PC-3 (cell line): Measurements from ENCODE around the gene NBEAL1. TPM values are rescaled to one million over a fixed set of nuclear protein-coding genes. Genes with fewer than 3 reads are reported as not detected.

Experiments
- ATAC-seq: fragments of 200-7000 bp; cut with Tn5 transposase; 2 replicates; pipeline ENCODE4 v1.9.1; 2020; ENCODE audit warnings: mild to moderate bottlenecking, moderate library complexity
- BruUV-seq: library from RNA; stranded (reverse); fragments of 400-500 nt; replicated peaks from 2 replicates; lab custom pipeline; 2021; lab: Mats Ljungman, UMichigan
- CTCF ChIA-PET: fragments of 300-600 bp; sonication (Branson Sonifier 250); formaldehyde crosslinking; loops from one replicate; lab custom pipeline; 2022; ENCODE audit warnings: antibody characterized with exemption; lab: Charles Lee
- POLR2A ChIA-PET: fragments of 300-600 bp; sonication (Branson Sonifier 250); formaldehyde crosslinking; loops from one replicate; lab custom pipeline; 2022; ENCODE audit warnings: antibody characterized with exemption; ENCODE audit not compliant: unreplicated experiment; lab: Charles Lee
- DNase-seq: peaks from one replicate; pipeline ENCODE4 v3.0.0-alpha.2; 2015
- H2AFZ ChIP-seq: fragments of 300-600 bp; sonication (generic); 2 replicates; pipeline ENCODE4 v1.6.0; 2016; ENCODE audit warnings: antibody characterized with exemption, low read length
- H3F3A ChIP-seq: fragments of 300-600 bp; sonication (generic); one replicate; pipeline ENCODE4 v1.6.0; 2017; ENCODE audit warnings: antibody characterized with exemption, low read length, control low read depth, mild to moderate bottlenecking; ENCODE audit not compliant: unreplicated experiment
- H3K27ac ChIP-seq: fragments of 300-600 bp; sonication (generic); 2 replicates; pipeline ENCODE4 v1.5.1; 2016; ENCODE audit warnings: mild to moderate bottlenecking, low read length
- H3K27me3 ChIP-seq: fragments of 300-600 bp; sonication (generic); 2 replicates; pipeline ENCODE4 v1.6.1; 2016; ENCODE audit warnings: low read length, mixed read lengths
- H3K36me3 ChIP-seq: fragments of 300-600 bp; sonication (generic); 2 replicates; pipeline ENCODE4 v1.6.1; 2016; ENCODE audit warnings: low read depth, mixed run types, low read length, mixed read lengths
- H3K4me1 ChIP-seq: fragments of 300-600 bp; sonication (generic); 2 replicates; pipeline ENCODE4 v1.5.1; 2016; ENCODE audit warnings: low read length; ENCODE audit not compliant: insufficient read depth
- H3K4me2 ChIP-seq: fragments of 300-600 bp; sonication (generic); 2 replicates; pipeline ENCODE4 v1.6.0; 2016; ENCODE audit warnings: low read length
- H3K4me3 ChIP-seq: fragments of 300-600 bp; sonication (generic); 2 replicates; pipeline ENCODE4 v1.5.1; 2016; ENCODE audit warnings: mild to moderate bottlenecking, low read length, mixed read lengths
- H3K79me2 ChIP-seq: fragments of 300-600 bp; sonication (generic); 2 replicates; pipeline ENCODE4 v1.6.1; 2017; ENCODE audit warnings: low read length, mixed read lengths
- H3K9ac ChIP-seq: fragments of 300-600 bp; sonication (generic); 2 replicates; pipeline ENCODE4 v1.6.0; 2016; ENCODE audit warnings: mild to moderate bottlenecking, low read length
- H3K9me2 ChIP-seq: fragments of 300-600 bp; sonication (generic); replicated peaks from 2 replicates; pipeline ENCODE4 v1.6.1; 2016; ENCODE audit warnings: mixed run types, low read length, mixed read lengths
- H3K9me3 ChIP-seq: fragments of 300-600 bp; sonication (generic); 2 replicates; pipeline ENCODE4 v1.6.1; 2016; ENCODE audit warnings: low read length, mixed read lengths
- H4K20me1 ChIP-seq: fragments of 300-600 bp; sonication (generic); 2 replicates; pipeline ENCODE4 v1.6.1; 2016; ENCODE audit warnings: low read length, mixed read lengths
- CTCF ChIP-seq: fragments of 300-600 bp; sonication (generic); conservative IDR thresholded peaks from 2 replicates; pipeline ENCODE4 v1.5.1; 2017; ENCODE audit warnings: antibody characterized with exemption, low read depth, mild to moderate bottlenecking, low read length
- EZH2 ChIP-seq: fragments of 300-600 bp; sonication (generic); IDR thresholded peaks from one replicate; pipeline ENCODE4 v1.6.1; 2017; ENCODE audit warnings: antibody characterized with exemption, mild to moderate bottlenecking, low read length; ENCODE audit not compliant: unreplicated experiment
- EZH2phosphoT487 ChIP-seq: fragments of 300-600 bp; sonication (generic); IDR thresholded peaks from 2 replicates; pipeline ENCODE4 v1.6.1; 2018; ENCODE audit warnings: mild to moderate bottlenecking, antibody characterized with exemption, low read length, borderline replicate concordance
- intact Hi-C: fragments of 100-400 bp; cut with micrococcal nuclease; formaldehyde crosslinking; loops from 2 replicates; pipeline ENCODE4 v1.9.0; 2023
- total RNA-seq: library from RNA; depleted of rRNA; stranded (reverse); fragments of >200 nt; gene quantifications from 2 replicates; pipeline ENCODE4 v1.2.3, GENCODE V29; 2014

NBEAL1 gene
- total RNA-seq, 1 experiment from 2014 or later = 9.9 TPM

- CTCF ChIA-PET = no interaction called here
- no peaks in the 10 kb centered on the region for H4K20me1 ChIP-seq
- POLR2A ChIA-PET = no interaction called here
These were observed 177.3 kb downstream of the NBEAL1 start for GRCh38 chr2:203191961-203192360.

GRCh38 chr2:203195331-203196036 lies 180.8 kb downstream of the NBEAL1 start:
- CTCF ChIA-PET = no interaction called here
- H3K9ac ChIP-seq = no peak overlapping the region
- no peak for TF ChIP-seq EZH2
- TF ChIP-seq CTCF = no peak
- no peak for TF ChIP-seq EZH2phosphoT487
- H3F3A ChIP-seq = no peaks in the 10 kb centered on the region
- BruUV-seq = no TSS peak
- no peaks in the 10 kb centered on the region for H4K20me1 ChIP-seq
- POLR2A ChIA-PET = no interaction called here
- no peak overlapping the region for H2AFZ ChIP-seq
- no peaks in the 10 kb centered on the region for H3K9me2 ChIP-seq
- no peaks in the 10 kb centered on the region for H3K27me3 ChIP-seq
- intact Hi-C loops = no loop called here
- no peak overlapping the region for H3K4me2 ChIP-seq
- no peak overlapping the region for H3K4me3 ChIP-seq
- no peaks in the 10 kb centered on the region for H3K4me1 ChIP-seq
- no peak for ATAC-seq
- no peaks in the 10 kb centered on the region for H3K36me3 ChIP-seq
- H3K79me2 ChIP-seq = no peaks in the 10 kb centered on the region
- no peaks in the 10 kb centered on the region for H3K9me3 ChIP-seq
- no peak overlapping the region for H3K27ac ChIP-seq
- DNase-seq = no peak

More at GRCh38 chr2:203191961-203192360, 177.3 kb downstream of the NBEAL1 start:
- DNase-seq (no peak), ATAC-seq (no peak)
- intact Hi-C loops = no loop called here
- H3K27ac ChIP-seq = no peak overlapping the region
- TF ChIP-seq CTCF (no peak), EZH2 (no peak), EZH2phosphoT487 (no peak)
- H3K9me3 ChIP-seq = no peaks in the 10 kb centered on the region
- no peaks in the 10 kb centered on the region for H3K9me2 ChIP-seq
- no peak overlapping the region for H3K4me3 ChIP-seq
- H3K4me1 ChIP-seq = no peaks in the 10 kb centered on the region
- H3F3A ChIP-seq = no peaks in the 10 kb centered on the region
- H3K36me3 ChIP-seq = peaks cover 3% of the 10 kb centered on the region; the same call in 1 of the 2 replicates
- BruUV-seq = no TSS peak
- no peak overlapping the region for H3K9ac ChIP-seq
- no peaks in the 10 kb centered on the region for H3K27me3 ChIP-seq
- no peaks in the 10 kb centered on the region for H3K79me2 ChIP-seq
- no peak overlapping the region for H3K4me2 ChIP-seq
- H2AFZ ChIP-seq = no peak overlapping the region

GRCh38 chr2:203200866-203201265 lies 186.2 kb downstream of the NBEAL1 start:
- DNase-seq (no peak), ATAC-seq (no peak)
- H3K4me1 ChIP-seq = no peaks in the 10 kb centered on the region
- no peaks in the 10 kb centered on the region for H3K9me3 ChIP-seq
- CTCF ChIA-PET = no interaction called here
- H3K9me2 ChIP-seq = no peaks in the 10 kb centered on the region
- no peaks in the 10 kb centered on the region for H3K79me2 ChIP-seq
- no peak overlapping the region for H3K9ac ChIP-seq
- H3F3A ChIP-seq = no peaks in the 10 kb centered on the region
- H3K27me3 ChIP-seq = no peaks in the 10 kb centered on the region
- H3K4me3 ChIP-seq = no peak overlapping the region
- H3K4me2 ChIP-seq = no peak overlapping the region
- H4K20me1 ChIP-seq = no peaks in the 10 kb centered on the region
- H3K36me3 ChIP-seq = no peaks in the 10 kb centered on the region
- no TSS peak for BruUV-seq
- H3K27ac ChIP-seq = no peak overlapping the region
- TF ChIP-seq CTCF (no peak), EZH2phosphoT487 (no peak), EZH2 (no peak)
- H2AFZ ChIP-seq = no peak overlapping the region
- intact Hi-C loops = no loop called here
- POLR2A ChIA-PET = interaction anchor here (0.5 kb wide), 1 partner anchor 8 kb away, joined by 9 read pairs; no protein-coding TSS in a partner anchor
